ENCODE data around the gene ECEL1. TPM values are rescaled to one million over a fixed set of nuclear protein-coding genes. Genes with fewer than 3 reads are reported as not detected.

The ECEL1 gene
- total RNA-seq, 1 experiment from 2014 or later, result not detected

DNA sequence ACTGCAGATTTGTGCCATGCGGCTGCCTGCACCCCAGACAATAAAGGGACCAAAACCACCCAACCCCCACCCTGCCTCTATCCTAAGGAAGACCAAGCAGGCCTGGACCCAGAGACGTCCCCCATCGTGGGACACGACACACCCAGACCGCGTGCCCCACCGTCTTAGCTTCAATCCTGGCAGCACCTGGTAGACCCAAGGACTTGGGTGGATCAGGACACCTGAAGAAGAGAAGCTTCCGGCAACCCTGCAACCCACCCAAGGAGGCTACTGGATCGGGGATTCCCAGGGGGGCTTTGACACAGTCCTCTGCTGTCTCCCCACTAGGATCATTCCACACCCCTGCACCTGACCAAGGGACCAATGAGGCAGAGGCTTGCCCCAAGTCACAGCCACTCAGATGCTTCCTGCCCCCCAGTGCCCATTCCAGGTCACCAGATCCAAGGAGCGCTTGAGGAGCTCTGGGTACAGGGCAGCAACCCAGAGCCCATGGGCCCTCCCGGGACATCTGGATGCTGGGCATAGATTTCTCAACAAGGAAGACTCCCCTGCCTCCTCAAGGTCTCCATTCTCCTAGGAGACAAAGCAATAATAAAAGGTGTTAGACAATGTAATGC, 28.1 kb downstream of the ECEL1 start:
- Histone ChIP-seq H3K9me2 (ENCODE audit: insufficient read depth) (no peaks in the 10 kb centered on the region), H3K79me2 (ENCODE audit: low read depth) (no peaks in the 10 kb centered on the region), H3K9me3 (ENCODE audit: insufficient read depth, low read depth) (no peaks in the 10 kb centered on the region), H3K36me3 (ENCODE audit: low read depth) (no peaks in the 10 kb centered on the region), H3K4me2 (no peak overlapping the region), H3K27ac (no peak overlapping the region), H3K4me1 (replicated peaks; ENCODE audit: insufficient read depth) (no peaks in the 10 kb centered on the region), H3K4me3 (no peak overlapping the region), H3K27me3 (ENCODE audit: insufficient read depth, low read depth) (peaks cover 78% of the 10 kb centered on the region), H3F3A (ENCODE audit: insufficient read depth, low read depth) (no peaks in the 10 kb centered on the region), H2AFZ (no peak overlapping the region), H4K20me1 (ENCODE audit: insufficient read depth) (no peaks in the 10 kb centered on the region)
- intact Hi-C loops (cut with micrococcal nuclease; ENCODE audit: unreplicated experiment), result no loop called here
- BruUV-seq (replicated peaks), result no TSS peak
- no peak for DNase-seq
- ChIA-PET POLR2A (ENCODE audit: unreplicated experiment) (no interaction called here), CTCF (interaction anchor here (0.7 kb wide), 1 partner anchor 20 kb away, joined by 3 read pairs; no protein-coding TSS in a partner anchor)
- TF ChIP-seq, protein P1, sequence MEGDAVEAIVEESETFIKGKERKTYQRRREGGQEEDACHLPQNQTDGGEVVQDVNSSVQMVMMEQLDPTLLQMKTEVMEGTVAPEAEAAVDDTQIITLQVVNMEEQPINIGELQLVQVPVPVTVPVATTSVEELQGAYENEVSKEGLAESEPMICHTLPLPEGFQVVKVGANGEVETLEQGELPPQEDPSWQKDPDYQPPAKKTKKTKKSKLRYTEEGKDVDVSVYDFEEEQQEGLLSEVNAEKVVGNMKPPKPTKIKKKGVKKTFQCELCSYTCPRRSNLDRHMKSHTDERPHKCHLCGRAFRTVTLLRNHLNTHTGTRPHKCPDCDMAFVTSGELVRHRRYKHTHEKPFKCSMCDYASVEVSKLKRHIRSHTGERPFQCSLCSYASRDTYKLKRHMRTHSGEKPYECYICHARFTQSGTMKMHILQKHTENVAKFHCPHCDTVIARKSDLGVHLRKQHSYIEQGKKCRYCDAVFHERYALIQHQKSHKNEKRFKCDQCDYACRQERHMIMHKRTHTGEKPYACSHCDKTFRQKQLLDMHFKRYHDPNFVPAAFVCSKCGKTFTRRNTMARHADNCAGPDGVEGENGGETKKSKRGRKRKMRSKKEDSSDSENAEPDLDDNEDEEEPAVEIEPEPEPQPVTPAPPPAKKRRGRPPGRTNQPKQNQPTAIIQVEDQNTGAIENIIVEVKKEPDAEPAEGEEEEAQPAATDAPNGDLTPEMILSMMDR (conservative IDR thresholded peaks at IDR 0.05), result no peak
- no peak for TF ChIP-seq EZH2 (IDR thresholded peaks at IDR 0.05; ENCODE audit: low read depth)

DNA sequence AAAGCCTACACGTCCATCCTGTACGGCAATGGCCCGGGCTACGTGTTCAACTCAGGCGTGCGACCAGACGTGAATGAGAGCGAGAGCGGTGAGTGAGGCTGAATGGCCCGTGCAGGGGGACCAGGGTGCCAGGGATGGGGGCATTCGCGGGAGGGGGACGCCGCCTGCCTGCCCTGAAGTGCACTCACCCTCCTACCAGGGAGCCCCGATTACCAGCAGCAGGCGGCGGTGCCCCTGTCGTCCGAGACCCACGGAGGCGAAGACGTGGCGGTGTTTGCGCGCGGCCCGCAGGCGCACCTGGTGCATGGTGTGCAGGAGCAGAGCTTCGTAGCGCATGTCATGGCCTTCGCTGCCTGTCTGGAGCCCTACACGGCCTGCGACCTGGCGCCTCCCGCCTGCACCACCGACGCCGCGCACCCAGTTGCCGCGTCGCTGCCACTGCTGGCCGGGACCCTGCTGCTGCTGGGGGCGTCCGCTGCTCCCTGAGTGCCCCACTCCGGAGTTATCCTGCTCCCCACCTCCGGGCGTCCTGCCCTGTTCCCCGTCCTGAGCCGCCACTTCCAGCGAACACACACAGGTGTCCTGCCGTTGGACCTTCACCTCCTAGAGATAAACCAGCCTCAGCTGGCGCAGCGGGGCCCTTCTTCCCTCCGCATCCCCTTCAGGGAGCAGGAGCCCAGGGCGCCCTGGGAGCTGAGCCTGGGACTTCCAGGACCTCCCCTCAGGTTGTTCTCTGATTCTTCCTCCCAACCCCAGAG, 28.8 kb downstream of the ECEL1 start:
- H4K20me1 ChIP-seq (ENCODE audit: insufficient read depth), result no peaks in the 10 kb centered on the region
- H3K9me2 ChIP-seq (ENCODE audit: insufficient read depth), result no peaks in the 10 kb centered on the region
- POLR2A ChIA-PET (ENCODE audit: unreplicated experiment), result no interaction called here
- H3F3A ChIP-seq (ENCODE audit: insufficient read depth, low read depth), result no peaks in the 10 kb centered on the region
- no peak overlapping the region for H2AFZ ChIP-seq
- CTCF ChIA-PET, result no interaction called here
- H3K79me2 ChIP-seq (ENCODE audit: low read depth), result no peaks in the 10 kb centered on the region
- BruUV-seq (replicated peaks), result no TSS peak
- H3K27me3 ChIP-seq (ENCODE audit: insufficient read depth, low read depth), result peaks cover 79% of the 10 kb centered on the region
- no peak overlapping the region for H3K4me2 ChIP-seq
- no peak for DNase-seq
- intact Hi-C loops (cut with micrococcal nuclease; ENCODE audit: unreplicated experiment), result no loop called here
- H3K4me1 ChIP-seq (replicated peaks; ENCODE audit: insufficient read depth), result no peaks in the 10 kb centered on the region
- no peak overlapping the region for H3K4me3 ChIP-seq
- TF ChIP-seq, protein P1 (conservative IDR thresholded peaks at IDR 0.05), result no peak
- TF ChIP-seq EZH2 (IDR thresholded peaks at IDR 0.05; ENCODE audit: low read depth), result no peak
- no peak overlapping the region for H3K27ac ChIP-seq
- no peaks in the 10 kb centered on the region for H3K36me3 ChIP-seq (ENCODE audit: low read depth)
- no peaks in the 10 kb centered on the region for H3K9me3 ChIP-seq (ENCODE audit: insufficient read depth, low read depth)

DNA sequence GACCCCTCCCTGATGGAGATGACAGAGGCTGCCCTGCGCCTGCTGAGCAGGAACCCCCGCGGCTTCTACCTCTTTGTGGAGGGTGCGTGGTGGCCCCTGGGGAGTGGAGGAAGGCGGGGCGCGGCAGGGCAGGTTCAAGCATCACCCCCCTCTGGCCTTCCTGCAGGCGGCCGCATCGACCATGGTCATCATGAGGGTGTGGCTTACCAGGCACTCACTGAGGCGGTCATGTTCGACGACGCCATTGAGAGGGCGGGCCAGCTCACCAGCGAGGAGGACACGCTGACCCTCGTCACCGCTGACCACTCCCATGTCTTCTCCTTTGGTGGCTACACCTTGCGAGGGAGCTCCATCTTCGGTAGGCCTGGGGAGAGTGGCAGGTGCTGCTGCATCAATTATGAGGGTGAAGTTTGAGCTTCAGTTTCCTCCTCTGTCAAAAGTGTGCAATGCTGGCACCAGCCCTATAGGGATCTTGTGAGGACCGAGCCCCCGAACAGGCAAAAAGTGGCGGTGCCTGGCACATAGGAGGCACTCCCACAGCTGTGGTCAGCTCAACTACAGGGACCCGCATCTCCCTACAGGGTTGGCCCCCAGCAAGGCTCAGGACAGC, 29.5 kb downstream of the ECEL1 start:
- TF ChIP-seq EZH2 (IDR thresholded peaks at IDR 0.05; ENCODE audit: low read depth), result no peak
- TF ChIP-seq, protein P1 (conservative IDR thresholded peaks at IDR 0.05), result no peak
- BruUV-seq (replicated peaks), result no TSS peak
- intact Hi-C loops (cut with micrococcal nuclease; ENCODE audit: unreplicated experiment), result no loop called here
- no peak overlapping the region for H3K4me3 ChIP-seq
- no peaks in the 10 kb centered on the region for H3K4me1 ChIP-seq (replicated peaks; ENCODE audit: insufficient read depth)
- no peaks in the 10 kb centered on the region for H3F3A ChIP-seq (ENCODE audit: insufficient read depth, low read depth)
- no peak overlapping the region for H3K27ac ChIP-seq
- ChIA-PET POLR2A (ENCODE audit: unreplicated experiment) (no interaction called here), CTCF (no interaction called here)
- H4K20me1 ChIP-seq (ENCODE audit: insufficient read depth), result no peaks in the 10 kb centered on the region
- H3K4me2 ChIP-seq, result no peak overlapping the region
- no peaks in the 10 kb centered on the region for H3K79me2 ChIP-seq (ENCODE audit: low read depth)
- no peak for DNase-seq
- no peaks in the 10 kb centered on the region for H3K9me2 ChIP-seq (ENCODE audit: insufficient read depth)
- no peak overlapping the region for H2AFZ ChIP-seq
- H3K27me3 ChIP-seq (ENCODE audit: insufficient read depth, low read depth), result peaks cover 79% of the 10 kb centered on the region
- no peaks in the 10 kb centered on the region for H3K36me3 ChIP-seq (ENCODE audit: low read depth)
- no peaks in the 10 kb centered on the region for H3K9me3 ChIP-seq (ENCODE audit: insufficient read depth, low read depth)

Data from PC-9 (cell line).